ENCODE data around the gene NAB1. TPM values are rescaled to one million over a fixed set of nuclear protein-coding genes. Genes with fewer than 3 reads are reported as not detected.

The NAB1 gene
- total and polyA plus RNA-seq, 2 donors (not counting 3 experiments of a cell fraction or from before 2014, with no cell fraction given) = 7.5 to 36.1 TPM

- Histone ChIP-seq H3K27ac (ENCODE audit: insufficient read depth, low read depth, low read length) (no peak overlapping the region), H3K4me2 (ENCODE audit: insufficient read depth, low read length) (no peak overlapping the region), H3K4me3 (replicated peaks in 1 of 3; ENCODE audit: insufficient read depth in 1 of 3, low read depth in 1 of 3, low read length in 3 of 3) (no peak overlapping the region), H2AFZ (ENCODE audit: low read depth, low read length) (no peak overlapping the region), H3K9me3 (replicated peaks; ENCODE audit: control insufficient read depth, insufficient read depth, low read length) (no peaks in the 10 kb centered on the region), H3K9ac (replicated peaks; ENCODE audit: extremely low read depth, insufficient read depth, low read length) (no peak overlapping the region), H3K27me3 (ENCODE audit: control insufficient read depth in 2 of 2, insufficient read depth in 2 of 2, low read length in 2 of 2) (no peaks in the 10 kb centered on the region), H3K4me1 (ENCODE audit: control insufficient read depth, extremely low read depth, insufficient read depth, low read length) (no peaks in the 10 kb centered on the region), H3K79me2 (ENCODE audit: control insufficient read depth, insufficient read depth, low read length) (peaks cover 27% of the 10 kb centered on the region), H4K20me1 (replicated peaks; ENCODE audit: control insufficient read depth, extremely low read depth, insufficient read depth, low read length) (no peaks in the 10 kb centered on the region), H3K9me1 (replicated peaks; ENCODE audit: control insufficient read depth, extremely low read depth, insufficient read depth, low read length) (no peaks in the 10 kb centered on the region), H3K36me3 (ENCODE audit: control insufficient read depth in 2 of 2, extremely low read depth in 1 of 2, insufficient read depth in 2 of 2, low read length in 2 of 2) (peaks cover 3% of the 10 kb centered on the region in 2 experiments)
- DNase-seq (ENCODE audit: low read depth, low spot score) (no peak), FAIRE-seq (no peak)
- no peak for TF ChIP-seq JUN (IDR thresholded peaks at IDR 0.05; ENCODE audit: borderline replicate concordance, insufficient read depth, insufficient read length, low read depth)
- no peak for TF ChIP-seq POLR2A (IDR thresholded peaks at IDR 0.05; ENCODE audit: low read depth, low read length)
- no peak for TF ChIP-seq MYC (IDR thresholded peaks at IDR 0.05; ENCODE audit: low read depth, low read length)
- TF ChIP-seq MAX (IDR thresholded peaks at IDR 0.05; ENCODE audit: insufficient read depth, insufficient read length) = no peak
- TF ChIP-seq CTCF (IDR thresholded peaks at IDR 0.05; ENCODE audit: extremely low read depth in 1 of 2, insufficient read depth in 1 of 2, low read depth in 1 of 2, low read length in 2 of 2) = no peak
- TF ChIP-seq EZH2 (IDR thresholded peaks at IDR 0.05; ENCODE audit: borderline replicate concordance, low read depth, low read length, severe bottlenecking) = no peak
- no peak for TF ChIP-seq FOS (IDR thresholded peaks at IDR 0.05; ENCODE audit: borderline replicate concordance, insufficient read depth, low read length)
- no peak for TF ChIP-seq GATA2 (IDR thresholded peaks at IDR 0.05; ENCODE audit: insufficient read depth, insufficient read length, low read depth, low read length)
- no peak for TF ChIP-seq POLR2AphosphoS5 (IDR thresholded peaks at IDR 0.05; ENCODE audit: insufficient read depth, low read depth, low read length)
- BruUV-seq (replicated peaks) = no TSS peak
- dilution Hi-C loops (cut with MboI; ENCODE audit: extremely low pct_ligation_motif_present, low sequenced_read_pairs) = no loop called here
- ChIA-PET CTCF (interaction anchor here (0.7 to 3.8 kb wide), 3 partner anchors 12 to 538 kb away, joined by 3 to 19 read pairs (median 3); no protein-coding TSS in a partner anchor), POLR2A (no interaction called here)
- intact Hi-C loops (cut with micrococcal nuclease) = no loop called here
Measured at GRCh38 chr2:190663839-190664238, 15.0 kb downstream of the NAB1 start.

Data from endothelial cell of umbilical vein (primary cell).